IPS DF 4.7 (cell line): ENCODE results near the gene OR5AL1.
"Not testable (repeated sequence)": the region's sequence is repeated elsewhere in the genome, so short reads cannot be mapped to it uniquely, and the experiment has no call there.

Source experiments
- DNase-seq: peaks from one replicate; pipeline ENCODE4 v3.0.0-alpha.2; 2013; ENCODE audit warnings: low spot score; ENCODE audit errors: extremely low read depth

Gene OR5AL1

GRCh38 chr11:56412396-56412795 lies at the start of gene OR5AL1:
Gene OR5AL1, plus strand, starts transcription at chr11:56412696.
- no peak for DNase-seq

DNA sequence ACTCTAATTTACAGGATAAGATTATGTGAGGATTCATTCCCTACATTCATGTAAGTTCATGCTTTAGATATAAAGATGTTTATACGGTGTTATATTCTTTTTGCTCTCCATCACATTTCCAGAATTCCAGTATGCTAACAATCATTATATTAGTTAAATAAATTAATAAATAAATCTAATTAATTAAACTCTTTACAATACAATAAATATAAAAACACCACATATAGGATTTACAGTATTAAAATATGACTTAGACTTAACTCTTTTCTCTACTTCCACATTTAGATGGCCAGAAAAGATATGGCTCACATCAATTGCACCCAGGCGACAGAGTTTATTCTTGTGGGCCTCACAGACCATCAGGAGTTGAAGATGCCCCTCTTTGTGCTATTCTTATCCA lies 37.2 kb upstream of the OR5AL1 start, which contains the start of gene OR8U1:
Gene OR8U1 (plus strand): TSS at position 301 of the 400 bp plus-strand sequence. CDS start 0 bp downstream, at position 301.
- DNase-seq, result no peak

DNA sequence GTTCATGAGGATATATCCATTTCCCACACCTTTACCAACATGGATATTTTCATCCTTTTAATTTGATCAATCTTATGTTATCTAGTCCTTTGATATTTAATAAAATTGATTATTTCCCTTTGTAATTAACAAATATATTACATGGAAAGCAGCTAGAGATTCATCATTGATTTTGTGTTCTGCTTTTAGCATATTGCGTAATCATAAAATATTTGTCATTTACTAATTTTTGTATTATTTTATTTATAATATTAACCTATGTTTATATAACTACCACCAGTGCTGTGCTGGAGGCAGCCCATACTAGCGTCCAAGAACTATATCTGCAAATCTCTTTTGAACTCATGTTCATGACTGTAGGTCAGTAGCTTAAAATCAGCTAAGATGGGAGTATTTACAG lies 32.4 kb upstream of the OR5AL1 start:
- DNase-seq, result no peak

DNA sequence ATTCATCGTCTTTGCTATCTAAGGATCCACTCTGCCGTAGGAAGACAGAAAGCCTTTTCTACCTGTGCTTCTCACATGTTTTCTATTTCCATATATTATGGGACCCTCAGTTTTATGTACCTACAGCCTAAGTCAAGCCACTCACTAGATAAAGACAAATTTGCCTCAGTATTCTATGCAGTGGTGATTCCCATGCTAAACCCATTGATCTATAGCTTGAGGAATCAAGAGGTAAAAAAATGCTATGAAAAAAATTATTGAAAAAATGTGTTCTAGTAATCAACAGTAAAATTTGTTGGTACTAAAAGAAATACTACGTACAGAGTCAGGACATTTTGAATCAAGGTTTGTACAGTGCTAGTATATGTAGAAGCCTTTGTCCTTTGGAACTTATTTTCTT lies 18.1 kb upstream of the OR5AL1 start:
- no peak for DNase-seq

DNA sequence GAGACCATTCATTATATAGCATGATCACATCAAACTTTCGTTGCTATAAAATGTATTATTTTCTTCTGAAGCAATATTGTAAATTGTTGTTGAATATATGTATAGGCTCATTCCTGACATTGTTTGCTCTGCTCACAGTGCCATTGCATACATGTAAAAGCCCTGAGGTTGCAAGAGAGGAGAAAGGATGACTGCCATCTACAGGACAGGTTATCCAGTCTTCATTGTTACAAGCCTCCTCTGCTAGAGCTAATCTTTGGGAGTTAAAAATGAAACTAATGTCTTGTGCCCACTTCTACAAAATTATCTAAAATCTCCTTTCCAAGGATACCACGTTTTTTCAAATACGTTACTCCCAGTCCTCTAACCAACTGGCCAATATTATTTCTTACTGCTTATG lies 16.4 kb upstream of the OR5AL1 start:
- peak; percentile 22 for DNase-seq

GRCh38 chr11:56401858-56402461 lies 10.5 kb upstream of the OR5AL1 start:
- not testable (repeated sequence) for DNase-seq

DNA sequence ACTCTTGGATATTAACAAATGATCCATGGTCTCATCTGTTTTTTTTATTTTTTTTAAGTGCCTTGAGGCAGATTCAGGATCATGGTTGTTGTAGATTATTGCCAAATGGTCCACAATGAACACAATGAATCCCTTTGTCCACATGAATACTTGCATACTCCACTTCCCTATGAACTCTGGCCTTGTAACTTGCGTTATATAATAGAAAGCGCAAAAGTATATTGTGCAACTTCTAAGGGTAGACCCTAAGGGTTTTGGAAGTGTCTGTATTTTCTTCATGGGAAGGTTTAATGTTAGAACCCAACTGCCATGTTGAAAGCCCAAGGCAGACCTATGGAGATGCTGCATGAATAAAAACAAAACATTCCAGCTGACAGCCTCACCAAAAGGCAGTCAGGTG lies 8.1 kb upstream of the OR5AL1 start:
- DNase-seq, result no peak

GRCh38 chr11:56410801-56411200 lies 1.7 kb upstream of the OR5AL1 start:
- DNase-seq, result no peak

DNA sequence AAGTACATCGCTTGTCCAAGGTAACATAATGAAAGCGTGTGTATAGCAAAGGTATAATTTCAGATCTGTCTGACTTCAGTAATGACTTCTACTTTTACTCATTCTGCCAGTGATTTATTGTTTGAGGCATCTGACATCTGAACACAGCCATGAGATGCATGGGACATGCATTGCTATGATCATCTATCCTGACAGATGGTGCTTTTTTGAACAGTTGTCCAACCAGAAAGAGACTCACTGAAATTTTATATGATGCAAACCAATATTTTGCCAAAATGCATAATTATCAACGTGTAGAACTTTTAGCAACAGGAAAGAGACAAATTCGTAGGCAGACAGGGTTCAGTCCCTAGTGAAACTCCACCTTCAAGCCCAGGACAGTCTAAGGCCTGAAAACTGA lies 41.0 kb downstream of the OR5AL1 start:
- no peak for DNase-seq

GRCh38 chr11:56457076-56457475 lies 44.6 kb downstream of the OR5AL1 start:
- no peak for DNase-seq
